GM19395 (cell line): ENCODE measurements around the gene FAM180B.
"Not testable (repeated sequence)": the region's sequence is repeated elsewhere in the genome, so short reads cannot be mapped to it uniquely, and the experiment has no call there.

Source experiments
- ATAC-seq: cut with Tn5 transposase; IDR thresholded peaks from one replicate; pipeline ENCODE4 v1.9.1; 2021; ENCODE audit warnings: mild to moderate bottlenecking, moderate library complexity; ENCODE audit not compliant: unreplicated experiment

The FAM180B gene

DNA sequence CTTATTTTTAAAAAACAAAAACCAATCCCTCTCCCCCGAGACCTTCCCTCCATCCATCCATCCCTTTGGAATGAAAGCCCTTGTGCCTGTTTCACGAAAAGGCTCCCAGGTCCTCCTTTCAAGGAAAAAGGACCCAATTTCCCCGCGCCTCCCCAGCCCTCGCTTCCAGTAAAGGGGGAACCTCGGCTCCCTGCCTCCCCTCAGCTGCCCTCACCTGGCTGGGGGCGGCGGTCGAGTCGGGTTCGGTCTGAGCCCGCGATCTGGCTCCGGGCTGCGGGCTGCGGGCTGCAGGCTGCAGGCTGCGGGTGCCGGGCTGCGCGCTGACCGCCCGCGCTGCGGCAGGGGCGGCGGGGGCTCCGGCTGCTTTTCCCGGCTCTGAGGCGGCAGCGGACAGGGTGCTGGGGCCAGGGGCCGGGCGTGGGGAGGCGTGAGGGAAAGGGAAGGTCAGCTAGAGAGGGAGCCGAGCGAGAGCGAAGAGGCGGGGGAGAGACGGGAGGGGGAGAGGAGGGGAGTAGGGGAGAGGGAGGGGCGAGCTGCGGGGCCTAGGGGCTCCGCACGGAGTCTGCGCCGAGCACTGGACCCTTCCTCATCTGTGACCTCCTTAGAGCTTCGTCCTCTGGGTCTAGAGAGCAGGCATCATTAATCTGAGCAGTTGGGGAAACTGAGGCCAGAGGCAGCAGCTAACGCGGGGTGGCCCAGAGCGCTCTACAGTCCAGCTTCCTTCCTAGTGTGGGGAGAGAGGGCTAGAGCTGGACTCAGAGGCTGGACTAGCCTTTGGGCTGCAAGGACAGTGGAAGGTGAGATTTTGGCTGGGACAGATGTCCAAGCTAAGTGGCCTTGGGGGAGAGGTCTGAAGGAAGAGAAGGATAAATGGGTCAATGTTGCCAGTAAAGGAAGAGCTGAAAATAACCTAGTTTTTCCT is 7.7 kb downstream of the FAM180B start, which contains the start of gene C1QTNF4:
Gene C1QTNF4 (minus strand): TSS at position 478 of the 922 bp plus-strand sequence. CDS start 3,601 bp downstream, outside the sequence.
- no peak for ATAC-seq

- no peak for ATAC-seq
These were observed 8.6 kb downstream of the FAM180B start for GRCh38 chr11:47595029-47595428.

GRCh38 chr11:47595967-47596366 is 9.5 kb downstream of the FAM180B start:
- ATAC-seq, result no peak

GRCh38 chr11:47599902-47600301 is 13.4 kb downstream of the FAM180B start:
- ATAC-seq, result no peak

DNA sequence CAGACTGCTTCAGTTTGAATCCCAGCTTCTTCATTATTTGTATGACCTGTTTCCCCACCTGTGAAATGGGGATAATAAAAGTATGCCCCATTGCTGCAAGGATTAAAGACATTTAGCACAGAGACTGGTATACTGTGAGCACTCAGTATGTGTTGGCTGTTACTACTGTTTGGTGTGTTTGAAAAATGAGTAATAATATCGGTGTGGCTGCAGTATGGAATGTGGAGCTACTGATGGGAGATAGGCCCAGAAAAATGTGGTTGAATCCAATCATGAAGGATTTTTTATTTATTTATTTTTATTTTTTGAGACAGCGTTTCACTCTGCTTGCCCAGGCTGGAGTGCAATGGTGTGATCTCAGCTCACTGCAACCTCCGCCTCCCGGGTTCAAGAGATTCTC is 16.8 kb downstream of the FAM180B start:
- no peak for ATAC-seq

- no peak for ATAC-seq
These were observed 19.4 kb downstream of the FAM180B start for GRCh38 chr11:47605921-47606320.

DNA sequence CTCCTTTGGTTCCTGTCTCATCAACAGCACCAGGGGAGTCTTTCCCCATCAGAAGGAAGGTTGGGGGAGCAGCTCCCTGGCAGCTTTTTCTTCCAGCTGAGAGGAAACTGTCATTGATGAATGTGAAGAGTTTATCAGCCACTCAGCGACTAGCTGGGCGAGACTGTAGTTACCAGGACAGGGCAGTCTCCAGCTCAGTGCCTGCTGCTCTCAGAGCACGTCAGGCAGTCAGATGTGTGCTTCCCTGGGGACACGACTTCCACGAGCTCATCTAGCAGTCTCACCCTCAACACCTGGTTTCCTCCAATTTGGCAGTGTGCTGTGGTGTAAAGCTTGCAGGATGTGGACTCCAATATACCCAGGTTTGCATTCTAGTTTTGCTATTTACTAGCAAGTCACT is 20.3 kb downstream of the FAM180B start:
- no peak for ATAC-seq

- ATAC-seq, result no peak
These were observed 20.9 kb downstream of the FAM180B start for GRCh38 chr11:47607380-47607779.

DNA sequence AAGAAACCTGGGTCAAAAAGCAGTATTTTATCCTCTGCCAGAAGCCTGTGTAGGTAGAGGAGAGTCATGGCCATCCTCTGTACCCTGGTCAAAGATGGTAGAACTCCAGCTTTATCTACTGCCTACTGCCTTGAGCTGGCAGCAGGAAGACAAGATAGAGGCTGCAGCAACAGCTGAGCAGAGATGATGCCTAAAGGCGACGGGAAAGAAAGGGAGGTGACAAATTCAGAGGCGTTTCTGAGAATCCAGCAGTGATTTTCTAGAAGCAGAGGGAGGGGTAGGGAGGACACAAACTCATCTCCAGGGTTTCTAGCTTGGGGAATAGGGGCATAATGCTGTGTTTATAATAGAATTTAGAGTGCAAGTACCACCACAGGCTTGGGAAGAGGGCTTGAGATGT is 23.2 kb downstream of the FAM180B start:
- no peak for ATAC-seq

DNA sequence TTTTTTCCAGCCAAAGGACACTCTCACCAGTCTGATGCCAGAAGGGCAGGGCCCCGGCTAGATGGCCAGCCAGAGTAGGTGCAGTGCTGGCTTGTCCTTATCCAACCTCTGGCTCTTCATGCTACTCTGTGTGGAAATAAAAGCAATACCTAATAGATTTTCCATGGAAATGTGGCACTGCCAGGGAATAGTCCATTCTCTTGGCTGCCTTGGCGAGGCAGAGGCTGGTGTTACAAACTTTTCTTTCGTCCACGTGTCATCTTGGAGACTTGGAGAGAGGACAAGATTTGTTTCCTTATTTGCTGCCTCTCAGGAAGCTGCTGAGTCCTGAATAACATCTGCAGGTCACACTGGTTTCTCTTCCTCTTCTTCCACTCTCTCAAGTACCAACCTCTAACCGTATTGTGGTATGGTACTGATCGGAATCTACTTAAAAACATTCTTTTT is 24.9 kb downstream of the FAM180B start:
- peak; percentile 93 for ATAC-seq

- ATAC-seq, result no peak
These were observed 28.8 kb downstream of the FAM180B start for GRCh38 chr11:47615249-47615648.

GRCh38 chr11:47616726-47617416 is 30.4 kb downstream of the FAM180B start:
- ATAC-seq, result no peak

DNA sequence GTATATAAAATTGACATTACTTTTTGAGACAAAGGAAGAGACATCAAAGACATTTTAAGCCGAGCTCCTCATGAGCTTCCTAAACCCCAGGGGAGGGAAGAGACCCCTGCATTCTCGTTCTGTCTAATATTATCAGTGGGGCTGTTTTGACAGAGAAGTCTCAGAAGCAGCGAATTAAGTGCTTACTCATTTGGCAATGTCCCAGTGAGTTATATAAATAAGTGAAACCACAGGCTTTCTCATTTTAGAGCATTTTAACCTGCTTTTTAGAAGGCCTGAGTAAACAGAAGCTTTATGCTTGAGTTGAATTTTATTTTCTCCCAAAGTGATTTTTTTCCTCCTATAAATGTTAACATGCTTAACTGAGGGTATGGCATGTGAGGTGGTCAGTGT is 30.9 kb downstream of the FAM180B start:
- ATAC-seq, result no peak

GRCh38 chr11:47620836-47621378 is 34.4 kb downstream of the FAM180B start:
- no peak for ATAC-seq

- no peak for ATAC-seq
These were observed 39.8 kb downstream of the FAM180B start for GRCh38 chr11:47626234-47626633.

- no peak for ATAC-seq
These were observed 41.5 kb downstream of the FAM180B start for GRCh38 chr11:47628026-47628425.

DNA sequence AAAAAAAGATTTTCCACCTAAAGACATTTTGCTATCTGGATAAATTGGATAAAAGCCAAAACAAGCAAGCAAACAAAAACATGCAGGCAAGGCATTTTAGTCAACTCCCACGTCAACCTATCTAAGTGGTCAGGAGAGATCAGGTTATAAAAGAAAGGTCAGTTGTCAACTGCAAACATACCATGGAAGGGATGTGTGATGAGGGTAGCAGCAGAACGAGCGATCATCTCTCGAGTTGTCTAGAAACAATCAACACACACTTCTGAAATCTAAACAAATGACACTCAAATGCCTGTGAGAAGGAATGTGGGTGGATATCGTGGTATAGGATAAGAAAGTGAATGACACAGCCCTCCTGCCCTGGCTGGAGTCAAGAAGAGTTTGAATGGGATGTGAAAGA is 45.0 kb downstream of the FAM180B start:
- ATAC-seq, result no peak

DNA sequence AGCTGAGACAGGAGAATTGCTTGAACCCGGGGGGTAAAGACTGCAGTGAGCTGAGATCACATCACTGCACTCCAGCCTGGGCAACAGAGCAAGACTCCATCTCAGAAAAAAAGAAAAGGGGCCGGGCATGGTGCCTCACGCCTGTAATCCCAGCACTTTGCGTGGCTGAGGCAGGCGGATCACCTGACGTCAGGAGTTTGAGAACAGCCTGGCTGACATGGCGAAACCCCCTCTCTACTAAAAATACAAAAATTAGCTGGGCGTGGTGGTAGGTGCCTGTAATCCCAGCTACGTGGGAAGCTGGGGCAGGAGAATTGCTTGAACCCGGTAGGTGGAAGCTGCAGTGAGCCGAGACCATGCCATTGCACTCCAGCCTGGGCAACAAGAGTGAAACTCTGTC is 49.9 kb downstream of the FAM180B start:
- not testable (repeated sequence) for ATAC-seq
